NCI-H69 (cell line): ENCODE data around the gene CNTN6.
A peak's percentile ranks its signal among the peaks of the same experiment; 100 is the strongest.

Source experiments
- DNase-seq: peaks from one replicate; lab custom pipeline; 2025; lab: John Stamatoyannopoulos, UW

CNTN6 gene

DNA sequence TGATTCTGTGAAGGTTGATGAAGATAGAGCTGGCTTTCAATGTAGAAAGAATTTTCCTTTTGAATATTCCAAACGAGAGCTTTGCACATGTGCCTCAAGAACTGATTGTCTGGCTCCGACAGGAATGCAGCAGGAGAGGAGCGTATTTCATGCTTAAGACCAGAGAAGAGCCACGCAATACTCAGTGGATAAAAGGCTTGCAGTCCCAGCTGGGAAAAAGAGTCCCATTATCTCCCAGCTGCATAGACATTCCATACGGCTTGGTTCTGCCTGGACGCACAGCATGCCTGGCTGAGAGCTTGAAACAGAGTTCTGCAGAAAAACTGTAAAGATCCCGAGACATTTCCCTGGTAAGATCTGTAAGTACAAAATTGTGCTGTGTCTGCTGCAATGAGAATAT is at the start of gene CNTN6:
Gene CNTN6 (plus strand): TSS at position 254 of the 400 bp plus-strand sequence. CDS start 54,985 bp downstream, outside the sequence.
- DNase-seq, result peak; percentile 54

DNA sequence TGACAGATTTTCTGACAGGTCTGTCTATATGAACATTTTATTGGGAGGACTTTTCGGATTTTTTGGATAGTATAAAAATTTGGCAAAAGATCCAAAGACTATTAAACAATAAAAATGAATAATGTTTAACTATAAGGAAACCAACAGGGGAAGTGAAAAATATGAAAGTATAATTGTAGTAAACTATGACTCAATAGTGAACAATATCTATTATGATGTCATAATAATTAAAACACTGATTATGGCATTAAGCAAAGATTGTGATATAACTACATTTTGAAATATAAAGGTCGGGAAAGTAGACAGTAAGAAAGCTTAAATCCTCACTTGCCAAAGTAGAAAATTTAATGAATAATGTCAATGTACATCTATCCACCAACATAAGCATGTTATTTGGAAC is 44.3 kb upstream of the CNTN6 start:
- DNase-seq, result no peak

DNA sequence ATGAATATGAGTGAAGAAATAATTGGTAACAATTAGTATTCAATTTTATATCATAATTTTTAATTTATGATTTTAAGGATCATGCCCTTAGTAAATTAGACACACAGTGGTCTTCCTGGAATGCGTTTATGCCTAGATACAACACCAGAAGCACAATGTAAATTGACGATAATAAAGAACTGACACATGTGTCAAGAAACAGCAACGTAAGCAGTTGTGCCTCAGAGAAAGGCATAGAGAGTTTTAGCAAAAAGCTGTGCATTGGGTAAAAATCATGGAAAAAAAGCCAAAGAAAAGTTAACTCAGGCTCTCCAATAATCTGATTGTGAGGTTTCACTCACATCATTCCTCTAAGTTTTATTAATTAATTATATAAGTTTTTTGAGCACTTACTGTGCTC is 37.0 kb upstream of the CNTN6 start:
- DNase-seq, result no peak

DNA sequence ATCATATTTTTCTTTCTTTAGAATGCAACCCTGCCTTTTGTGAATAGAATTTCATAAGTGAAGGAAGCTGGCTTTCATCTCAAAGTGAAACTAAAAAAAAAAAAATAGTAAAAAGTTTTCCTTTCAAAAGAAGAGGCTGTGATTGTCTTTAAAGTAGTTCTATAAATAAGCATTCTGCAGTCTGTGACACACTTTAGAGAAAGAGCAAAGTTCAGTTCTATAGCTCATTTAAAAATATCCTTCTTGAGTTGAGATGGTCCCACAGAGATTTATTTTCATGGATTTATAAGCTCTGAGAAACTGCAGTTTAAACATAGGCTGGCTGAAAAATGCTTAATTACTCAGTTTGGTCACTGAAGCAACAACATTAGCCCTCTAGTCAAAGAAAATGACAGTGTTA is 36.1 kb upstream of the CNTN6 start:
- DNase-seq, result no peak

DNA sequence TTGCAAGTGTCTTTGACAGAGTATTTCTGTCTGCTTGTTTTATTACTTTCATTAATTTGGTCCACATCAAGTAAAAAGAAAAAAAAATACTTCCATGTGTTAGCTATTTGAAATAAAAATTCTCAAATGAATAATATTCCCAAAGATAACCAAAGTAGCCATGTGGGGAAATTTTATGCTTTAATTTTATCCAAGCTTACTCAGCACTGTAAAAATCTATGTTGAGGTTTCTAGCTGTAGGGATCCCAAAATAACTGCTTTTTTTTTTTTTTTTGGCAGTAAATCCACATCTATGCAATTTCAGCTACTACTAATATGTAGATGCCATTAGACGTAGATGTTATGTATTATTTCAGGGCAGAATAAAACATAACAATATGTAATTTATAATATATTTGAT is 35.4 kb upstream of the CNTN6 start:
- DNase-seq, result no peak

DNA sequence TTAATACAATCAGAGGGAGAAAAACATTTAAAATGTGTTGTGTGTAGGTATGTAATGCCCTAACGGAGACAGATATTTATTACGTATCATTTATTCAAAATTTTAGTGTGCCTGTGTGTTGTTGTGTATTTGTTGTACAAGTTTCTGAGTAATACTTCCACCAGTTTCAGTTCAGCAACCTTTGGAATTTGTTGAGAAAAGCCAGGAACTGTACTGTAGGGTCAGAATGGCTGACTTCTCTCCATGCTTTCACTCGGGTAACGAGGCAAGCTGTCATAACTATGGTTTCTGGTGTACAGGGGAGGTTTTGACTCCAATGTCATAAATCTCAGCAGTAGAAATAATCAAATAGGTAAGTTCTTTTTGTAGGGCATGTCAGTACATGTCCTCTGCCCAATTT is 23.8 kb upstream of the CNTN6 start:
- no peak for DNase-seq

DNA sequence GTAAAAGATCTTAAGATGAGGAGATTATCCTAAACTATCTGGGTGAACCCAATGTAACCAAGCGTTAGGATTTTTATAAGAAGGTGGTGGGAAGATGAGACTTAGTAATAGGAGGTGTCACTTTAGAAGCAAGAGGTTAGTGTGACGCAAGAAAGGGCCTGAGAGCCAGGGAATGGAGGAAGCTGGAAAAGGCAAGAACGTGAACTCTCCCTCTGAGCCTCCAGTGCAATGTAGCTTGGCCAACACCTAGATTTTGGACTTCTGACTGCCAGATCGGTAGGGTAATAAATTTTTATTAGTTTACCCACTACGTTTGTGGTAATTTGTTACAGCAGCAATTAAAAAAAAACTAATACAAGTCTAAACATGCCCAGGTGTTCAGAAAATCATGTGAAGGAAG is 20.8 kb upstream of the CNTN6 start:
- peak; percentile 7 for DNase-seq

DNA sequence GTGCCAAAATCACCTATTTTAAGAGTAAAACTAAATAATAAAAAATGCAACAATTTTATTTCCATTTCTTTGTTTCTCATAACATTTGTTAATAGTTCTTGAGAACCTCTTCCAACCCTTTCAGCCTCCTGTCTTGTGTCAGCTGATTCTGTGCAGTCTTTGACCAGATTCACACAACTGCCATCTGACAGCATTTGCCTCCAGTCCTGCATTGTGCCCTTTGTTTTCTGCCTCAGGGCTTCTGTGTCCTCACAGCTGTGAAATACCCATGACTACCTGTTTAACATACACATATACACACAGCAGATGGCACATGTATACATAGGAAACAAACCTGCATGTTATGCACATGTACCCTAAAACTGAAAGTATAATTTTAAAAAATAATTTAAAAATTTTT is 13.2 kb upstream of the CNTN6 start:
- DNase-seq, result peak; percentile 66

DNA sequence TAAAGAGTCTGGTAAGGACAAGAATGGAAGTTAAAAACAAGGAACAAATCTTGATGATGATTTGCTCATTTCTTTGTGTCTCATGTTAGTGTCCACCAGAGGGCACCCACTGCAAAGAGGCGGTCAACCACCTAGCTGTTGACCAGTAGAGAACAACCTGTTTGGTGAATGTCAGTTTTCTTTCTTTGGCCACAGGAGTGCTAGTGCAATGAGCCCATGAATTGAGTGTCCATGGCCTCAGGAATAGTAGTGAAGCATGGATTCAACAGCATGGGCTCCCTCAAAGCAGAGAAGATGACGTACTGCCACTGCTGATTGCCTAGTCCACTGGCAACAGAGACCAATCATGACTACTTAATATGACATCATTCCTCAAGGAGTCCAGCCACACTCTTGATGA is 10.7 kb upstream of the CNTN6 start:
- peak; percentile 71 for DNase-seq

DNA sequence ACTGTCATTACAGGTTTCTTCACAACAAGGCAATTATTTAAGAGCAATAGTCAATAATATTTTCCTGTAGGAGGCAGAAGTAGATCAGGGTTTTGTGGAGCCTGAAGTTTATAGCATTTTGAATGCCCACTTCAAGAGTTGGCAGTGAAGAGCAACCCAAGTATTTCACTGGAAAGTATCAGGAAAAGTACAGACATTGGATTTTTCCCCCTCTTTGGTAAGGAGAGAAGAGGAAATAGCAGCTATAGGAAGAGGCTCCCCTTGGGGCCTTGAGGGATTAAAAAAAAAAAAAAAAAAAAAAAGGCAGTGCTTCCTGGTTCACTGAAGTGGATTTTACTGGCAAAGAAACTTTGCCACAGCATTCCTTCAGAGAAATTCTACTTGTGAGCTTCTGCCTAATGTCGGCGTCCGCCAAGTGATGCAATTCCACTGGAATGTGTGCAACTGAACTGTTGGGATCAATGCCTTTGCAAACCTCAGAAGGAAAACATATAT is 5.7 kb upstream of the CNTN6 start:
- peak; percentile 61 for DNase-seq

DNA sequence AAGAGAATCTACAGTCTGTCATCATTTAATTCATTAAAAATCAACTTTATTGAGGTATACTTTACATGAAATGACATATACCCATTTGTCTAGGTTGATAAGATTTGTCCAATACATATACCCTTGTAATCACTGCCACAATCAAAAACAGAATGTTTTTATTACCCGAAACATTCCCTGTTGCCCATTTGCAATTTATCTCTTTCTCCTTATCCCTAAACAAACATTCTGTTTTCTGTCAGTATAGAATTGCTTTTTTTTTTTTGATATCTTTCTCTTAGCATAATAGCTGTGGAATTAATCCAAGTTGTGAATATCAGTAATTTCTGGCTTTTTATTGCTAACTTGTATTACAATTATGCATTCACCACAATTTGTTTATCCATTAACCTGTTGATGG is 4.3 kb upstream of the CNTN6 start:
- no peak for DNase-seq

DNA sequence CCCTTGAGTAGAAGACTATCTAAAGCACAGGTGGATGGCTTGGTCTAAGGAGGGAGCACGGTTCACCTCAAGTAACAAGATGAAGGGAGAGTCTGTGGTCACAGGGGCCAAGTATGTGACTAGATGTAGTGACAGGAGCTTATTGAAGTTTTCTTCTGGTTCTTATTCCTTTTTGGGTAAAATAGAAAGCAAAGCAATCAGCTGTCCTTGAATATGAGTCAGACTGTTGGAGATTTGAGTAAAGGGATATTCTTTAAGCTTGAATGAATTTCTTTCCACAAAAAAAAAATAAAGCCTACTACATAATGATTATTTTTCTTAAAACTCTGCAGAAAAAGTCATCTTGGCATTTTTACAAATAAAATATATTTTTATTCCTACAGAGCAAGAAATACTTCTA is 1.5 kb upstream of the CNTN6 start:
- DNase-seq, result no peak

DNA sequence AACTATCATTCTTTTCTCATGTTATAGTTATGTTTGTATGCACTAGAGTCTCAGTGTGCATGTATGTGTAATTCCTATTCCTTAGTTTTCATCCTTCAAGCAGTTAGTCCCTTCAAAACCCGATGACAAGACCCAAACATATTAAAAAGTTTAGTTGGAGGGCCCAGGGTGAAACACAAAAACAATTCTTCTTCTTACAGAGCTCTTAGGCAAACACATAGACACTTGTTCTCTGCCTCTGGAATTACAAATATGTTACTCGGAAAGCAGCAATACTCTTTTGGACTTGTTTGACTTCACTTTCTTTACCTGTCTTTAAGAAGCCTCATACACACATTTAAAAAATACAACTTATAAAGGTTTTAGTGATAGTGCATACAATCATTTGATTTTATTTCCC is 763 bp upstream of the CNTN6 start:
- DNase-seq, result no peak

DNA sequence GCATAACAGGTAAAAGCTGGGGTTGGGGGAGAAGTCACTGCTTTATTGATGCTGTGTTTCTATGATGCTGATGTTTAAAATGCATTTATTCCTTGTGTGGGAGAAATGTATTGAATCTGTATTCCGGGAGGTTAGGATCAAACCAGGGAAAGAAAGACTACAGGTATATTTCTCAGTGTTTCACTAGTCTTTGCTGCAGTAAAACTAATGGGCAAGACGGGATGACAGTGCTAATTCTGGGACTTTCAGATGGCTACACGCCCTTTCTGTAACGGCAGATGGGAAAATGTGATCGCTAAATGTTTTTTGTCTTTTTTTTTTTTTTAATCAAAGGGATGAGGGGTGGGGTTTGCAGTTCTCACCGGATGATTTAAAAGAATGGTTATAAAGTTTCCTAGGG is 393 bp downstream of the CNTN6 start:
- DNase-seq, result no peak

DNA sequence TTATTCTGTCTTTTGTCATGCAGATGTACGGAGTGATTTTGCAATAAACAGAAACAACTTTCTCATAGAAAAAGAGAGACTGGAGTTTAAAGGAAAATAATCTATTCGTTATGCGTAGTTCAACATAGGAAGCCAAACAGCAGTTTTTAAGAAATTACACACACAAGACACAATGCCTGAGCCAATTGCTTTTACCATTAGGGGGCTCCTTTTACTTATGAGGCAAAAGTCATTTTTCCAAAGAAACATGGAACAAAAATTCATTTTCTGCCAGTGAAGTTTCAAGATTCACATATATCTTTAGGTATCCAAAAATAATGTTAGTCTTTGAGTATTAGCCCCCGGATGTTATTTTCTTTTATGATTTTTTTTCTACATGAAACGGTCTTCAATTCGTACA is 10.7 kb downstream of the CNTN6 start:
- DNase-seq, result no peak

DNA sequence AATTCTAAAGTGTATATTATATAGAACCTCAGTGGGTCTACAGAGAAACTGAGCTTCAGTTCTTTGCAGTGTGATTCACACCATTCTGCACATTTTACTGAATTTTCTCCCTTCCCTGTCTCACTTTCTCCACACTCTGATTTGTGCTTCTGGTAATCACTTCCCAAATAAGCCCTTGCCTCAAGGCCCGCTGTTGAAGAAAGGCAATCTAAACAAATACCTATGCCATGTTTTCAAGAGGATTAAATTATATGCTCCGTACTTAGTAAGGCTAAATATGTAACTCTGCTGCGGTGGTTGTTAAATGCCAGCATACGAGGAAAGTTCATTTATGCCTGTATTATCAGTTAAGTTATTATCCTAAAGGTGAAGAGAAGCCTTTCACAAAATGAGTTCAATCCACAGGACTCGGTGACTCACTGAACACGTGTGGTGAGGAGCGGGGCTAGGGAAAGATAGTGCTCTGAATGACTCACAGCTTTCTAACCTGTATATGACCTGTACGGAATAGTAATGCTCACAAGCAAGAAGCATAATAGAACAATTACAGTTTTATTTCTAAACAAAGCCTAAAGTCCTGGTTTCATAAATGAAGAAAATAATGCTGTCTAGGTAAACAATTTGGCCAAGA is 25.1 kb downstream of the CNTN6 start:
- peak; percentile 21 for DNase-seq

DNA sequence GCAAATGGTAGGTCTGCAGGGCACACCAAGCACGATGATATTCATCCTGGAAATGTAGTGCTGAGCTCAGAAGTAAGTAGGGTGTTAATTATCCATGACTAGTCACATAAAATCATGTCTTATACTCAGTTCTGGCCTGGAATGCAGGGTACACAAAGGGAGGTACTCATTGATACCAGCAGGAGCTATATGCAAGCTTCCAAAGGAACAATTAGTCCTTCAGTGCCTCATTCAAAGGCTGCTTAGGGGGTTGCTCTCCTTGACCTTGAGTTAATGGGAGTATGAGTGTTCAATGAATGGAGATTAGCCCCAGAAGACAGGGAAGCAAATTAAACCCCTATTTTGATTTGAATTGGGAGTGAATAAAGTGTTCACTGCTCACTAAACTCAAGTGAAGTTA is 38.3 kb downstream of the CNTN6 start:
- DNase-seq, result peak; percentile 55

DNA sequence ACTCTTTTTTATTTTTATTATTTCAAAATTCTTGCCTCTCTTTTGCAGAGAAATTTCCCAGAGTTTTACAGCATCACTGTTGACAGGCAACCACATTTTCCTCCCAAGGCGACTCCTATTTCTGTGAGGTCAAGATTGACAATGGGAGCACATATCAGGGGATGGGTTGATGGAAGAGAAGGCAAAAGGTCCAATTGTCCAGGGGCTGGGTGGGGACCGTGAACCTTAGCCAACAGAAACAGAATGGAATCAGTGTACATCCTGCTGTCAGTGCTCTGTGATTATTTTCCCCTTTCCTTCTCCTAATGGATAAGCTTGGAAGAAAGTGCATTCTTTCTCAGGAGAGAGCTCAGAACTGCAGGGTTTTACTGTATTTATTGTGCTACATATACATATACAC is 42.4 kb downstream of the CNTN6 start:
- DNase-seq, result no peak

DNA sequence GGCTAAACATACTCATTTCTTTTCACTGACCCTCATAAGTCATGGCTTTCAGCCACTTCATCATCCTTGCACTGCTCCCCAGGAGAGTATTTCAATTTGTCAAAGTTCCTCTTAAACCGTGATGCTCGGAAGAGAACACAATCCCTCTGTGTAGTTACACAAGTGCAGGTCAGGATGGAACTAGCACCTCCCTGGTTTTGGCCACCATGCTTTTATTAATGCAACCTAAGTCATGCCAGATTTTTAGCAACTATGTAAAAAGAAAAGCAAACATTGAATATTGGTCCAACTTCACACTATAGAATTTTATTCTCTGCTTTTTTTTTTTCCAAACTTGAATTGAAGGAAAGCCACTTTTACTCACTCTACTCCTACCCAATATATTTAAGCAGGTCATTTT is 45.2 kb downstream of the CNTN6 start:
- no peak for DNase-seq

DNA sequence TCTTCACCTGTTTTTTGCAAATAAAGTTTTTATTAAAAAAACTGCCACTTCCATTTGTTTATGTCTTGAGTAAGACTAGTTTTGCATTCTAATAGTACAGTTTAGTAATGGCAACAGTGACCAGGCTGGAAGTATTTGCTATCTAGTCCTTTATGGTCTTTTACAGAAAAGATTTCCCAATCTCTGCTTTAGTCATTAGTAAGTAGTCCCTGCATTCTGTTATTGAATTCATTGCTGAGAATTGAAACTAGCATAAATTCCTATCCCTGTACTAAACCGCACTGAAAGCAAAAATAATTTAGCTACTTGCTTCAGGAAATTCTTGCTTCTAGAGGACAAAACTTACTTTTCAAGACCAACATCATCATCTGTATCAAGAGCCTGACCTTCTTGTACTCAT is 46.2 kb downstream of the CNTN6 start:
- DNase-seq, result no peak

DNA sequence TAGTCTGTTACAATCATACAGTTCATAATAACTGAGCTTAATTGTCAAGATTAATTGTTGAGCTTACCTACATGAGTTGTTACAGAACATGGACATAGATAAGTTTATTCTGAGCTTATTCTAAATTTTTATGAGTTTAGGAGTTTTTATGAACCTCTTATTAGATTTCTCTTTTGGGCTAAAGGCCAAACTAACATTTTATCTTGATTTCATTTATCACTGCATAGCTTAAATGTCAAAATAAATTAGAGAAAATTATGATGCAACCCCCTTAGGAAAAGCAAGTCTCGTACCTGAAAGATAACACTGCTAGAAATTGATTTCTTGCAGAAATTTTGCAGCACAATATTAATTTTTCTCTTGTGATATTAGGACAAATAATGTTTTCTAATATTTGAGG is 54.5 kb downstream of the CNTN6 start:
- DNase-seq, result no peak

DNA sequence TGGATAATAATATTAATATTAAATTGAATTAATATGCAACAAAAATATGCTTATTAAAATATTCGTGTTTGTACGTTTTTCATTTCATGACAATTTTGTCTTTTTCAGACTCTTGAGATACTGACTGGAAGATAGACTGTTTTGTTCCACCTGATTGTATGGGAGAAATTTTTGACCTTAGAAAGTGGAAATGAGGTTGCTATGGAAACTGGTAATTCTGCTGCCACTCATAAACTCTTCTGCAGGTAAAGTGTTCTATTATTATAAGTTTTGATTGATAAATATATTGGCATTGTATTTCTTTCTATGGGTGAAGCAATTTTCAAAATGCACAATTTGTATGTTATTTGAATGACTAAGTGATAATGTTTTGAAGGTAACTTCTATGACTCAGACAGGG is 55.0 kb downstream of the CNTN6 start:
- DNase-seq, result no peak

DNA sequence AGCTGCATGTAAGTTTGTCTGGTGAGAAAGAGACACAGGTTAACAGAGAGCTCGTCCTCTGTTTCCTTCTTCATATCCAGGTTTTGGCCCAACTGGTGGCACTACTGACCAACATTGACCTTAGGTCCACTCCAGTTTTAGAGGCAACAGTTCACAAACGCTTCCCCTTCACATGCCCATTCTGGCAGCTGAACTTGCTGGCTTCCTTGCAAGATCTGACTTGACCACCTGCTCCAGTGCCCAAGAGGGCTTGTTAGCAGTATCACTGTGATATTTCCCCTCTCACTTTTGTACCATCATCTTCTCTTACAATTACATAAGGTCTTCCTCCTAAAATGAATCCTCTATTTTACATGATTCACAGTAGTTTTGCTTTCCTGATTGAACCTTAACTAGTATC is 71.3 kb downstream of the CNTN6 start:
- no peak for DNase-seq

DNA sequence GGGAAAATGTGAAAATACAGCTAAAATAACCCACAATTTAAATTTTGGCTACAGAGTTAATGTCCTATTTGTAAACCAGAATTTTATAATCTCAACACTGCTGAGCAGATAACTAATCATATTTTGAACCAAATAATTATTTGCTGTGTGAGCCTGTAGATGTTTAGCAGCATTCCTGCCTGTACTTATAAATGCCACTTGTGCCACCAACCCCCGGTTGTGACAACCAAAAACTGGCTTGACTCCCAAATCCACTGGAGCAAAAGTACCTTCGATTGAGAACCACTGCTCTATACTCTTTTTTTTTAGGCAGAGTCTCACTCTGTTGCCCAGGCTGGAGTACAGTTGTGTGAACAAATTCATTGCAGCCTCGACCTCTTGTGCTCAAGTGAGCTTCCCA is 78.5 kb downstream of the CNTN6 start:
- DNase-seq, result no peak

DNA sequence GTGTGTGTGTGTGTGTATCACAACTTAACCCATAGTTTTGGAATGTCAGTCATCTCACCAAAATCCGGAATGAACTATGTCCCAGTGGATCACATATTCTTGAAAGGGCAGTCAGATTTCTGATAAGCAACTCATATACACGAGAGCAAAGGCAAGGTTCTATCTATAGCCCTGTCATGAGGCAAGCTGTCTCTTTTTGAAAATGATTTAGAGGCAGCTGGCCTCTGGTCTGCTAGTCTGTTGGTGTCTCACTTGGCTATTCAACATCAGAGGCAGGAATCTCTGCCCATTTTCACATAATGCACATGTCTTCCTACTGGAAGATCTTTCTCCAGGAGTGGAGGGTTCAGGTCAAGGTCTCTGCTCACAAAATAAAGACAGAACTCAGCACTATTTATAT is 79.8 kb downstream of the CNTN6 start:
- no peak for DNase-seq
